ENCODE results near the gene TENT4A.

GRCh38 chr5:6781716-6782115 is 68.5 kb downstream of the TENT4A start:
- TF ChIP-seq CTCF (conservative IDR thresholded peaks at IDR 0.05; ENCODE audit: low read depth, low read length) (no peak), USF2 (IDR thresholded peaks at IDR 0.05; ENCODE audit: low read depth, low read length) (no peak), MXI1 (IDR thresholded peaks at IDR 0.05; ENCODE audit: borderline replicate concordance, low read depth, low read length) (no peak), POLR2A (IDR thresholded peaks at IDR 0.05; ENCODE audit: low read depth, low read length) (no peak), ELK1 (IDR thresholded peaks at IDR 0.05; ENCODE audit: borderline replicate concordance, low read depth, low read length) (no peak), NFE2L2 (IDR thresholded peaks at IDR 0.05; ENCODE audit: low read depth, low read length) (no peak), MAZ (IDR thresholded peaks at IDR 0.05; ENCODE audit: borderline replicate concordance, low read depth, low read length) (no peak), RAD21 (IDR thresholded peaks at IDR 0.05; ENCODE audit: low read length) (no peak), BHLHE40 (IDR thresholded peaks at IDR 0.05; ENCODE audit: low read depth, low read length) (no peak), SMC3 (IDR thresholded peaks at IDR 0.05; ENCODE audit: low read depth, low read length) (no peak), RFX5 (IDR thresholded peaks at IDR 0.05; ENCODE audit: low read depth, low read length) (no peak), FOS (IDR thresholded peaks at IDR 0.05; ENCODE audit: low read depth, low read length) (no peak), CHD1 (IDR thresholded peaks at IDR 0.05; ENCODE audit: low read depth, low read length) (no peak), RCOR1 (IDR thresholded peaks at IDR 0.05; ENCODE audit: insufficient replicate concordance, low read length) (no peak)
